OCI-LY3 (cell line): ENCODE results near the gene ELF3.
A peak's percentile ranks its signal among the peaks of the same experiment; 100 is the strongest.

Experiments used
- H2AFZ ChIP-seq: fragments of 200-600, 300-600 bp; shearing (Covaris generic); 2 replicates; pipeline ENCODE4 v1.6.0; 2014; ENCODE audit warnings: antibody characterized with exemption, low read depth, low read length
- H3K27ac ChIP-seq: fragments of 200-600, 300-600 bp; sonication (generic); 2 replicates; pipeline ENCODE4 v1.5.1; 2014; ENCODE audit warnings: mild to moderate bottlenecking, low read length, moderate library complexity, mixed read lengths
- H3K27me3 ChIP-seq: fragments of 200-600, 300-600 bp; sonication (generic); 2 replicates; pipeline ENCODE4 v1.6.1; 2014; ENCODE audit warnings: low read depth, low read length, mixed read lengths
- H3K36me3 ChIP-seq: fragments of 200-600, 300-600 bp; sonication (generic); replicated peaks from 2 replicates; pipeline ENCODE3; 2014; ENCODE audit warnings: low read depth, low read length, mixed read lengths
- H3K4me1 ChIP-seq: fragments of 300-600, 200-600 bp; sonication (generic); 2 replicates; pipeline ENCODE4 v1.6.1; 2014; ENCODE audit warnings: low read length, mixed read lengths
- H3K4me2 ChIP-seq: fragments of 200-600, 300-600 bp; sonication (generic); 2 replicates; pipeline ENCODE4 v1.6.1; 2014; ENCODE audit warnings: low read length, mixed read lengths
- H3K4me3 ChIP-seq: fragments of 300-600, 200-600 bp; sonication (generic); 2 replicates; pipeline ENCODE4 v1.5.1; 2014; ENCODE audit warnings: antibody characterized with exemption, mild to moderate bottlenecking, low read length, moderate library complexity
- H3K79me2 ChIP-seq: fragments of 300-600, 200-600 bp; shearing (Covaris generic); 2 replicates; pipeline ENCODE4 v1.6.1; 2014; ENCODE audit warnings: mild to moderate bottlenecking, low read length, mixed read lengths
- H3K9ac ChIP-seq: fragments of 300-600, 200-600 bp; shearing (Covaris generic); 2 replicates; pipeline ENCODE4 v1.6.0; 2014; ENCODE audit warnings: mild to moderate bottlenecking, low read length, moderate library complexity
- H3K9me3 ChIP-seq: fragments of 200-600, 300-600 bp; shearing (Covaris generic); 2 replicates; pipeline ENCODE4 v1.6.1; 2014; ENCODE audit warnings: low read length, mixed read lengths; ENCODE audit not compliant: insufficient read depth
- H4K20me1 ChIP-seq: fragments of 200-600, 300-600 bp; sonication (generic); 2 replicates; pipeline ENCODE4 v1.6.1; 2016; ENCODE audit warnings: low read length, mixed read lengths; ENCODE audit not compliant: insufficient read depth
- CTCF ChIP-seq: fragments of 200-600, 300-600 bp; sonication (generic); IDR thresholded peaks from 2 replicates; pipeline ENCODE4 v1.5.1; 2014; ENCODE audit warnings: antibody characterized with exemption, low read length, low read depth
- EZH2phosphoT487 ChIP-seq: fragments of 200-600 bp; shearing (Covaris generic); IDR thresholded peaks from 2 replicates; pipeline ENCODE4 v1.6.1; 2018; ENCODE audit warnings: antibody characterized with exemption, mixed run types, low read depth

The ELF3 gene

DNA sequence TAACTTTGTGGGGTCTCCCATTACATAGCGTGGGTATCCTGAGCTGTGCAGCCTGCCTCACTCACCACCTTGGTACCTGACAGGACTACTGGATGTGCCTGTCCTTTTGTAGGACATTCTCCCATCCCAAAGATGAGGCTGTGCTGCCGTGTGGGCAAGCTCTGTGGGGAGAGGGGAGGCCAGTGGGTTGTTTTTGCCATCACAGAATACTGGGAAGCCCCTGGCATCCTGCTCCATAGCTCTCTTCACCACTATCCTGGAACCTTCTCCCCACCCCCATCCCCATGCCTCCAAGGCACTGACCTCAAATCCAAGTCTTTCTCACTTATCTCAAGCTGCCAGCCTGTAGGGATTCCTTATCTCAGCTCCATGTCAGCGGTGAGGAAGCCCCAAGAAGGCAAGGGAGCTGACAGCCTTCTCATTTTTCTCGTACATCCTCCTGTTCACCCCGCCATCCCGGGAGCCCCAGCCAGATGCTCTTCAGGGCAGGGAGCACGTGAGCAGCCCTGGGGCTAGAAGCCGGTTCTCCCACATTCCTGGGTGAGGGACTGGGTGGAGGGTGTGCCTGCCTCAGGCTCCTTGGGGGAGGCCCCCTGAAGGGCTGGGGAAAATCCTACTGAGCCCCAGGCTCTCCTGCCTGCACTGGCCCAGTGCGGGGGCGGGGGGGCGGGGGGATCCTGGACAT lies 2.4 kb upstream of the ELF3 start:
- Histone ChIP-seq H3K27ac (no peak overlapping the region), H3K27me3 (no peaks in the 10 kb centered on the region), H3K4me3 (no peak overlapping the region), H3K4me1 (peaks cover 26% of the 10 kb centered on the region), H4K20me1 (no peaks in the 10 kb centered on the region), H3K9ac (no peak overlapping the region), H3K79me2 (peaks cover 17% of the 10 kb centered on the region), H3K9me3 (no peaks in the 10 kb centered on the region), H3K36me3 (peaks cover 28% of the 10 kb centered on the region), H2AFZ (no peak overlapping the region), H3K4me2 (no peak overlapping the region)
- TF ChIP-seq CTCF, result no peak
- TF ChIP-seq EZH2phosphoT487, result no peak

DNA sequence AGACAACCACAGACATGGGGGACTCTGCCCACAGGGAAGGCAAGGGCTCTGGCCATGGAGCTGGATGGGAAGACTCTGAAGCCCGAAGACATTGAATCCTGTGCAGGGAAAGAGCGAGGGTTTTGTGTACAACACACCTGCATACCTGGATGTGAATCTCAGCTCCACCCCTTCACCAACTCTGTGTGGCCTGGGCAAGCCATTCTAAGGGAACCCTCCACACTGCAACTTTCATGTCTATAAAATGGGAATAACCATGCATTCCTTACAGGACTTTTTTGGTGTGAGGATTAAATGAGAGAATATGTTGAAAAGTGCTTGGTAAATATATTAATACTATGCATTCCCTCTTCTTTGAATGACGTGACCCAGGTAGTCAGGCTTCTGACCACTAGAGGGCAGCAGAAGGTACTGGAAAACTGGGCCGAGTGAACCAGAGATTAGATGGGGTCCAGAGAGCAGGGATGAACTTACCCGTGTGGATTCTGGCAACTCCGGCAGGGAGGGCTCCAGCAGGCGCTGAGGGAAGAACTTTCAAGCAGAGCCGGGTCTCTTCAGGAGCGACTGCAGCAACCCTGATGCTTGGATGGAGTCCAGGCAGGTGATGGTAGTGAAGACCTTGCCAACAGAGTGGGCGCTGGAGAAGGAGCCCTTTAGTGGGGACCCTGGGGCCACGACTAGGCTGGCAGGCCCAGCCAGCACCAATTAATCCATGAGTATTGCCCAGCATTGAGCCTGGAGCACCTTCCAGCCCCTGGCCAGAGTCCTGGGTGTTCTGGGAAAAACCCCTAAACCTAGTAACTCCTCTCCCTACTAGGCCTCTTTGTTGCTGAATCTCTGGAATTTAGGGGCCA lies 834 bp upstream of the ELF3 start:
- no peaks in the 10 kb centered on the region for H3K9me3 ChIP-seq
- peaks cover 26% of the 10 kb centered on the region for H3K4me1 ChIP-seq
- no peaks in the 10 kb centered on the region for H3K27me3 ChIP-seq
- H2AFZ ChIP-seq, result no peak overlapping the region
- H3K36me3 ChIP-seq, result peaks cover 30% of the 10 kb centered on the region
- peak; percentile 99 for TF ChIP-seq CTCF
- TF ChIP-seq EZH2phosphoT487, result no peak
- H3K9ac ChIP-seq, result peak overlapping the region; percentile 97
- peaks cover 17% of the 10 kb centered on the region for H3K79me2 ChIP-seq
- peak overlapping the region; percentile 96 for H3K4me3 ChIP-seq
- peak overlapping the region; percentile 82 for H3K27ac ChIP-seq
- no peaks in the 10 kb centered on the region for H4K20me1 ChIP-seq
- H3K4me2 ChIP-seq, result peak overlapping the region; percentile 89

- peaks cover 17% of the 10 kb centered on the region for H3K79me2 ChIP-seq
- no peaks in the 10 kb centered on the region for H3K9me3 ChIP-seq
- no peak overlapping the region for H2AFZ ChIP-seq
- no peak overlapping the region for H3K27ac ChIP-seq
- peaks cover 25% of the 10 kb centered on the region for H3K36me3 ChIP-seq
- no peak for TF ChIP-seq EZH2phosphoT487
- no peak for TF ChIP-seq CTCF
- no peak overlapping the region; the same call in 1 of the 2 replicates for H3K4me2 ChIP-seq
- peaks cover 26% of the 10 kb centered on the region for H3K4me1 ChIP-seq
- H3K9ac ChIP-seq, result no peak overlapping the region
- no peaks in the 10 kb centered on the region for H4K20me1 ChIP-seq
- no peak overlapping the region for H3K4me3 ChIP-seq
- H3K27me3 ChIP-seq, result no peaks in the 10 kb centered on the region
Measured at GRCh38 chr1:202011994-202012393, 1.6 kb downstream of the ELF3 start.
